GM12878 (cell line): ENCODE data around the gene RNF41. TPM values are rescaled to one million over a fixed set of nuclear protein-coding genes. Genes with fewer than 3 reads are reported as not detected.

Experiments
- CBX3 ChIP-seq: fragments of 200-600 bp; sonication (generic); IDR thresholded peaks from 2 replicates; pipeline ENCODE4 v1.6.1; 2016; ENCODE audit warnings: low read depth, borderline replicate concordance
- EGR1 ChIP-seq, 2 experiments: IDR thresholded peaks; 1 replicate in 1 of 2; 2 replicates in 1 of 2; pipeline ENCODE4 v1.6.1; 2011 to 2012; ENCODE audit warnings: low read depth in 2 of 2, low read length in 2 of 2, borderline replicate concordance in 1 of 2, mild to moderate bottlenecking in 1 of 2, moderate library complexity in 1 of 2
- GATAD2B ChIP-seq: fragments of 450-650 bp; conservative IDR thresholded peaks from 2 replicates; pipeline ENCODE4 v1.6.1; 2017; ENCODE audit warnings: low read depth, mild to moderate bottlenecking, moderate library complexity
- HDGF ChIP-seq: fragments of 450-650 bp; IDR thresholded peaks from 2 replicates; pipeline ENCODE4 v1.6.1; 2016; ENCODE audit warnings: antibody characterized with exemption
- IRF3 ChIP-seq: fragments of 450-650 bp; IDR thresholded peaks from 2 replicates; pipeline ENCODE4 v1.6.1; 2014; ENCODE audit warnings: mild to moderate bottlenecking
- KLF5 ChIP-seq: fragments of 450-650 bp; IDR thresholded peaks from 2 replicates; pipeline ENCODE4 v1.6.1; 2014; ENCODE audit warnings: mild to moderate bottlenecking; ENCODE audit not compliant: partially characterized antibody
- MEF2A ChIP-seq: IDR thresholded peaks from 2 replicates; pipeline ENCODE4 v1.6.1; 2011; ENCODE audit warnings: low read depth, mild to moderate bottlenecking, low read length, moderate library complexity; ENCODE audit not compliant: insufficient read depth
- MEF2B ChIP-seq: fragments of 450-650 bp; IDR thresholded peaks from 2 replicates; pipeline ENCODE4 v1.6.1; 2018; ENCODE audit warnings: mild to moderate bottlenecking, moderate library complexity; ENCODE audit not compliant: partially characterized antibody, poor library complexity, severe bottlenecking
- NBN ChIP-seq: fragments of 450-650 bp; IDR thresholded peaks from 2 replicates; pipeline ENCODE4 v1.6.1; 2016
- NFYA ChIP-seq: IDR thresholded peaks from 2 replicates; pipeline ENCODE4 v1.6.1; 2011; ENCODE audit warnings: low read depth, mild to moderate bottlenecking, low read length, improper control_type of control experiment, borderline replicate concordance
- NKRF ChIP-seq: fragments of 450-650 bp; conservative IDR thresholded peaks from 2 replicates; pipeline ENCODE4 v1.6.1; 2017; ENCODE audit warnings: mild to moderate bottlenecking, moderate library complexity
- NR2C1 ChIP-seq: fragments of 450-650 bp; IDR thresholded peaks from 2 replicates; pipeline ENCODE4 v1.6.1; 2017; ENCODE audit warnings: antibody characterized with exemption, mild to moderate bottlenecking, moderate library complexity
- PAX5 ChIP-seq: IDR thresholded peaks from 2 replicates; pipeline ENCODE4 v1.6.1; 2011; ENCODE audit warnings: low read depth, low read length, borderline replicate concordance
- RAD51 ChIP-seq: fragments of 450-650 bp; IDR thresholded peaks from 2 replicates; pipeline ENCODE4 v1.6.1; 2016; ENCODE audit warnings: moderate library complexity, mild to moderate bottlenecking, inconsistent platforms
- RBBP5 ChIP-seq: fragments of 200-600 bp; sonication (generic); conservative IDR thresholded peaks from 2 replicates; pipeline ENCODE4 v1.6.1; 2016
- REST ChIP-seq: IDR thresholded peaks from 2 replicates; pipeline ENCODE4 v1.6.1; 2012; ENCODE audit warnings: mild to moderate bottlenecking, low read depth, low read length
- SP1 ChIP-seq: IDR thresholded peaks from one replicate; pipeline ENCODE4 v1.6.1; 2011; ENCODE audit warnings: low read depth, low read length
- SPI1 ChIP-seq: IDR thresholded peaks from 2 replicates; pipeline ENCODE4 v1.6.1; 2011; ENCODE audit warnings: low read depth, mild to moderate bottlenecking, low read length, moderate library complexity, borderline replicate concordance; ENCODE audit not compliant: insufficient read depth
- SREBF2 ChIP-seq: IDR thresholded peaks from 2 replicates; pipeline ENCODE4 v1.6.1; 2012; ENCODE audit warnings: mild to moderate bottlenecking, low read length
- TBL1XR1 ChIP-seq: IDR thresholded peaks from 2 replicates; pipeline ENCODE4 v1.6.1; 2012; ENCODE audit warnings: low read depth, low read length, improper control_type of control experiment
- TCF12 ChIP-seq: IDR thresholded peaks from 2 replicates; pipeline ENCODE4 v1.6.1; 2011; ENCODE audit warnings: low read depth, mild to moderate bottlenecking, low read length
- ZNF274 ChIP-seq: IDR thresholded peaks from one replicate; pipeline ENCODE4 v1.8.0; 2011; ENCODE audit not compliant: insufficient read length, insufficient read depth
- polyA plus RNA-seq, 11 experiments: library from polyadenylated mRNA; depleted of rRNA in 4 of 11; unstranded in 6 of 11; stranded (reverse) in 5 of 11; fragments of >200 nt; fragmentation: Nextera tagmentation in 4 of 11; fragmentation: Illumina TruSeq in 1 of 11; extraction: Ambion mirVana in 4 of 11; extraction: Trizol in 1 of 11; gene quantifications; 1 replicate in 1 of 11; 2 replicates in 10 of 11; pipeline versions ENCODE4 v1.2.1 to v1.2.3, GENCODE V29; 2011 to 2016; ENCODE audit warnings: inconsistent platforms in 2 of 11, missing spikeins in 2 of 11, low read depth in 1 of 11
- total RNA-seq, 4 experiments: library from RNA; depleted of rRNA in 3 of 4; stranded (reverse); fragments of >200 nt in 3 of 4; fragmentation: Illumina TruSeq in 1 of 4; extraction: Trizol in 1 of 4; gene quantifications; 2 replicates each; pipeline versions ENCODE4 v1.2.1 to v1.2.3, GENCODE V29; 2013 to 2021
- TF ChIP-seq, protein P1 (sequence below): IDR thresholded peaks from 2 replicates; pipeline ENCODE4 v1.6.1; 2011; ENCODE audit warnings: low read depth, mild to moderate bottlenecking, low read length, moderate library complexity, borderline replicate concordance; ENCODE audit errors: extremely low read depth

RNF41 gene
- total and polyA plus RNA-seq, 10 of the 15 experiments (the other 5 are each of a cell fraction or from before 2014, with no cell fraction given) = 11.1 to 47.8 (median 30.6) TPM

GRCh38 chr12:56157201-56158028 is 64.3 kb downstream of the RNF41 start (continued):
- TF ChIP-seq NR2C1 (no peak), TBL1XR1 (peak; percentile 69), IRF3 (no peak), SPI1 (peak; percentile 48; the same call in 1 of the 2 replicates), ZNF274 (no peak), SP1 (no peak), RBBP5 (no peak), HDGF (peak; percentile 77; the same call in 1 of the 2 replicates), REST (no peak), MEF2A (no peak), KLF5 (no peak), MEF2B (no peak), RAD51 (no peak), NFYA (no peak), PAX5 (peak; percentile 69; the same call in 1 of the 2 replicates), CBX3 (no peak), NBN (0 out of 2 replicates have a peak, but pooled peaks have one; percentile 66), TCF12 (no peak), GATAD2B (no peak; the same call in 1 of the 2 replicates), SREBF2 (no peak), EGR1 (IDR thresholded peaks at IDR 0.05; ENCODE audit: borderline replicate concordance in 1 of 2, low read depth in 2 of 2, low read length in 2 of 2) (no peak; a peak in 1 of 3 replicates), NKRF (peak; percentile 35; the same call in 1 of the 2 replicates)
- TF ChIP-seq, protein P1, sequence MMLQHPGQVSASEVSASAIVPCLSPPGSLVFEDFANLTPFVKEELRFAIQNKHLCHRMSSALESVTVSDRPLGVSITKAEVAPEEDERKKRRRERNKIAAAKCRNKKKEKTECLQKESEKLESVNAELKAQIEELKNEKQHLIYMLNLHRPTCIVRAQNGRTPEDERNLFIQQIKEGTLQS = no peak
